ENCODE data around the gene COL11A1. TPM values are rescaled to one million over a fixed set of nuclear protein-coding genes. Genes with fewer than 3 reads are reported as not detected.

Gene COL11A1
- total and polyA plus RNA-seq, 9 of the 15 experiments (the other 6 are each of a cell fraction or from before 2014, with no cell fraction given): 0.07 TPM; not detected in 8

- DNase-seq (ENCODE audit: extremely low read depth in 1 of 4, low spot score in 3 of 4) (no peak), ATAC-seq (no peak), FAIRE-seq (no peak)
- Histone ChIP-seq H4K20me1 (replicated peaks; ENCODE audit: control insufficient read depth, insufficient read depth, low read length) (no peaks in the 10 kb centered on the region), H3K79me2 (ENCODE audit: control insufficient read depth, insufficient read depth, low read length) (no peaks in the 10 kb centered on the region), H3K9ac (ENCODE audit: insufficient read depth in 1 of 2, low read depth in 2 of 2, low read length in 2 of 2) (no peak overlapping the region), H3K4me3 (no peak overlapping the region), H2AFZ (ENCODE audit: low read depth, low read length) (no peak overlapping the region), H3K36me3 (ENCODE audit: control insufficient read depth, insufficient read depth, low read length) (no peaks in the 10 kb centered on the region), H3K27me3 (ENCODE audit: control insufficient read depth in 2 of 2, insufficient read depth in 2 of 2, low read length in 2 of 2) (no peaks in the 10 kb centered on the region), H3K27ac (ENCODE audit: extremely low read depth, low read depth, low read length) (no peak overlapping the region), H3K9me1 (ENCODE audit: control insufficient read depth, insufficient read depth, low read length) (no peaks in the 10 kb centered on the region), H3K4me2 (ENCODE audit: insufficient read depth, low read length) (no peak overlapping the region), H3K9me3 (replicated peaks; ENCODE audit: control insufficient read depth, insufficient read depth, low read depth, low read length) (no peaks in the 10 kb centered on the region), H3K4me1 (replicated peaks in 1 of 2; ENCODE audit: control insufficient read depth in 2 of 2, insufficient read depth in 2 of 2, low read length in 2 of 2) (no peaks in the 10 kb centered on the region)
- TF ChIP-seq CHD2 (IDR thresholded peaks at IDR 0.05; ENCODE audit: low read depth, low read length) (no peak), PCBP1 (IDR thresholded peaks at IDR 0.05; ENCODE audit: low read depth, low read length, poor library complexity, severe bottlenecking) (no peak), JUNB (CRISPR knock-in tag; conservative IDR thresholded peaks at IDR 0.05) (no peak), CBX8 (IDR thresholded peaks at IDR 0.05; ENCODE audit: borderline replicate concordance, extremely low read depth, low read depth, low read length, poor library complexity, severe bottlenecking) (no peak), ZNF354B (CRISPR knock-in tag; IDR thresholded peaks at IDR 0.05) (no peak), SLC30A9 (CRISPR knock-in tag; IDR thresholded peaks at IDR 0.05) (no peak), SNAPC5 (CRISPR knock-in tag; IDR thresholded peaks at IDR 0.05) (no peak), CREB5 (CRISPR knock-in tag; IDR thresholded peaks at IDR 0.05) (no peak), RFX1 (IDR thresholded peaks at IDR 0.05) (no peak), ARID3B (CRISPR knock-in tag; IDR thresholded peaks at IDR 0.05; ENCODE audit: borderline replicate concordance) (no peak)
- 0% methylated on average over 2 of the region's 2 CpGs for WGBS (ENCODE audit: insufficient coverage, low coverage, missing lambda C conversion rate)
- intact Hi-C loops (cut with micrococcal nuclease) (no loop called here), in situ Hi-C loops (cut with MboI) (no loop called here)
- CTCF ChIA-PET (ENCODE audit: low intra/inter-chr PET ratio): no interaction called here
- POLR2A ChIA-PET: no interaction called here
- no TSS peak for BruUV-seq (replicated peaks)
These were observed 19.1 kb downstream of the COL11A1 start for GRCh38 chr1:103089221-103089620.
